Mammary epithelial cell (primary cell): ENCODE results near the gene KCNMA1.

ENCODE experiments used
- EZH2 ChIP-seq: IDR thresholded peaks from 2 replicates; pipeline ENCODE4 v1.6.1; 2012; ENCODE audit warnings: low read length, inconsistent platforms, borderline replicate concordance
- TF ChIP-seq, protein P1 (sequence below), 2 donors: IDR thresholded peaks in 1 of 2; conservative IDR thresholded peaks in 1 of 2; 2 replicates each; pipeline ENCODE4 v1.5.1; 2011 to 2012; ENCODE audit warnings: inconsistent platforms in 2 of 2, low read length in 2 of 2, mild to moderate bottlenecking in 2 of 2, control low read depth in 1 of 2, low read depth in 1 of 2; ENCODE audit not compliant: insufficient read depth in 1 of 2; ENCODE audit errors: extremely low read depth in 1 of 2

- TF ChIP-seq, protein P1, sequence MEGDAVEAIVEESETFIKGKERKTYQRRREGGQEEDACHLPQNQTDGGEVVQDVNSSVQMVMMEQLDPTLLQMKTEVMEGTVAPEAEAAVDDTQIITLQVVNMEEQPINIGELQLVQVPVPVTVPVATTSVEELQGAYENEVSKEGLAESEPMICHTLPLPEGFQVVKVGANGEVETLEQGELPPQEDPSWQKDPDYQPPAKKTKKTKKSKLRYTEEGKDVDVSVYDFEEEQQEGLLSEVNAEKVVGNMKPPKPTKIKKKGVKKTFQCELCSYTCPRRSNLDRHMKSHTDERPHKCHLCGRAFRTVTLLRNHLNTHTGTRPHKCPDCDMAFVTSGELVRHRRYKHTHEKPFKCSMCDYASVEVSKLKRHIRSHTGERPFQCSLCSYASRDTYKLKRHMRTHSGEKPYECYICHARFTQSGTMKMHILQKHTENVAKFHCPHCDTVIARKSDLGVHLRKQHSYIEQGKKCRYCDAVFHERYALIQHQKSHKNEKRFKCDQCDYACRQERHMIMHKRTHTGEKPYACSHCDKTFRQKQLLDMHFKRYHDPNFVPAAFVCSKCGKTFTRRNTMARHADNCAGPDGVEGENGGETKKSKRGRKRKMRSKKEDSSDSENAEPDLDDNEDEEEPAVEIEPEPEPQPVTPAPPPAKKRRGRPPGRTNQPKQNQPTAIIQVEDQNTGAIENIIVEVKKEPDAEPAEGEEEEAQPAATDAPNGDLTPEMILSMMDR (conservative IDR thresholded peaks at IDR 0.05 in 1 of 2, IDR thresholded peaks at IDR 0.05 in 1 of 2; ENCODE audit: extremely low read depth in 1 of 2, insufficient read depth in 1 of 2, low read depth in 1 of 2, low read length in 2 of 2), result no peak
- no peak for TF ChIP-seq EZH2
Measured at GRCh38 chr10:77472146-77472545, 165.5 kb downstream of the KCNMA1 start.
